ENCODE data around the gene ADGRA1. TPM values are rescaled to one million over a fixed set of nuclear protein-coding genes. Genes with fewer than 3 reads are reported as not detected.
"Not testable (repeated sequence)": the region's sequence is repeated elsewhere in the genome, so short reads cannot be mapped to it uniquely, and the experiment has no call there.

ADGRA1 gene
- total RNA-seq, 2 experiments from 2014 or later = not detected

- BruUV-seq (replicated peaks) = no TSS peak
- no peak overlapping the region for H3K27ac ChIP-seq (ENCODE audit: low read depth, low read length, poor library complexity, severe bottlenecking)
- no peak for DNase-seq (ENCODE audit: low spot score)
- no peak overlapping the region for H3K4me2 ChIP-seq (ENCODE audit: low read length)
- ChIA-PET POLR2A (no interaction called here), CTCF (ENCODE audit: unreplicated experiment) (no interaction called here)
- no peaks in the 10 kb centered on the region for H3K4me1 ChIP-seq (ENCODE audit: insufficient read depth, low read length, poor library complexity, severe bottlenecking)
- no peak overlapping the region for H3K4me3 ChIP-seq (ENCODE audit: low read depth, low read length, poor library complexity, severe bottlenecking)
- intact Hi-C loops (cut with micrococcal nuclease; ENCODE audit: unreplicated experiment) = no loop called here
- TF ChIP-seq, protein P1, sequence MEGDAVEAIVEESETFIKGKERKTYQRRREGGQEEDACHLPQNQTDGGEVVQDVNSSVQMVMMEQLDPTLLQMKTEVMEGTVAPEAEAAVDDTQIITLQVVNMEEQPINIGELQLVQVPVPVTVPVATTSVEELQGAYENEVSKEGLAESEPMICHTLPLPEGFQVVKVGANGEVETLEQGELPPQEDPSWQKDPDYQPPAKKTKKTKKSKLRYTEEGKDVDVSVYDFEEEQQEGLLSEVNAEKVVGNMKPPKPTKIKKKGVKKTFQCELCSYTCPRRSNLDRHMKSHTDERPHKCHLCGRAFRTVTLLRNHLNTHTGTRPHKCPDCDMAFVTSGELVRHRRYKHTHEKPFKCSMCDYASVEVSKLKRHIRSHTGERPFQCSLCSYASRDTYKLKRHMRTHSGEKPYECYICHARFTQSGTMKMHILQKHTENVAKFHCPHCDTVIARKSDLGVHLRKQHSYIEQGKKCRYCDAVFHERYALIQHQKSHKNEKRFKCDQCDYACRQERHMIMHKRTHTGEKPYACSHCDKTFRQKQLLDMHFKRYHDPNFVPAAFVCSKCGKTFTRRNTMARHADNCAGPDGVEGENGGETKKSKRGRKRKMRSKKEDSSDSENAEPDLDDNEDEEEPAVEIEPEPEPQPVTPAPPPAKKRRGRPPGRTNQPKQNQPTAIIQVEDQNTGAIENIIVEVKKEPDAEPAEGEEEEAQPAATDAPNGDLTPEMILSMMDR (conservative IDR thresholded peaks at IDR 0.05; ENCODE audit: low read length) = no peak
- no peak for TF ChIP-seq EZH2phosphoT487 (IDR thresholded peaks at IDR 0.05; ENCODE audit: borderline replicate concordance, low read depth, low read length)
- no peak overlapping the region for H2AFZ ChIP-seq (ENCODE audit: low read length)
- no peaks in the 10 kb centered on the region for H3K9me2 ChIP-seq (ENCODE audit: insufficient read depth, low read length)
- no peaks in the 10 kb centered on the region for H3K79me2 ChIP-seq (ENCODE audit: insufficient read depth, low read depth, low read length)
- no peaks in the 10 kb centered on the region for H3K9me3 ChIP-seq (ENCODE audit: low read length)
- no peaks in the 10 kb centered on the region for H4K20me1 ChIP-seq (ENCODE audit: insufficient read depth, low read length)
- H3K36me3 ChIP-seq (ENCODE audit: insufficient read depth, low read length) = no peaks in the 10 kb centered on the region
Measured at GRCh38 chr10:133050371-133050770, 37.4 kb upstream of the ADGRA1 start.

DNA sequence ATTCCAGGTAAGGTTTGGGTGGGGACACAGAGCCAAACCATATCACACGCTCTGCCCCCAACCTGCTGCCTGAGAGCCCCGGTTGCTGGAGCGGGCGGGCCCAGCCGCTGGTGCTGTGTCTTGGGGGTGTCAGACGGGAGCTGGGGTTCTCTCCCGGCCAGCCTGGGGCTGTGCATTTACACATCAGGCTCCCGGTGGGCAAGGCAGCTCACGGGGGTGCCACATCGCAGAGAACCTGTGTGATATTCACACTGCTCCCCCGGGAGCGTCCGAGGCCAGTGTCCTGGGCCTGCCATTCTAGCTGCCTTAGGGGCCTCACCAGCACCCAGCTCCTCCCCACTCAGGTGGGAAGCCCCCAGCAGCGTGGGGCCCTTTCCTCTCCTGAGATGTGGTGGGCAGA, 35.6 kb upstream of the ADGRA1 start:
- no peak for DNase-seq (ENCODE audit: low spot score)
- no peaks in the 10 kb centered on the region for H3K36me3 ChIP-seq (ENCODE audit: insufficient read depth, low read length)
- no peaks in the 10 kb centered on the region for H4K20me1 ChIP-seq (ENCODE audit: insufficient read depth, low read length)
- no peaks in the 10 kb centered on the region for H3K79me2 ChIP-seq (ENCODE audit: insufficient read depth, low read depth, low read length)
- no peaks in the 10 kb centered on the region for H3K4me1 ChIP-seq (ENCODE audit: insufficient read depth, low read length, poor library complexity, severe bottlenecking)
- H3K4me2 ChIP-seq (ENCODE audit: low read length) = no peak overlapping the region
- H2AFZ ChIP-seq (ENCODE audit: low read length) = no peak overlapping the region
- H3K27ac ChIP-seq (ENCODE audit: low read depth, low read length, poor library complexity, severe bottlenecking) = no peak overlapping the region
- H3K9me2 ChIP-seq (ENCODE audit: insufficient read depth, low read length) = no peaks in the 10 kb centered on the region
- no peak for TF ChIP-seq EZH2phosphoT487 (IDR thresholded peaks at IDR 0.05; ENCODE audit: borderline replicate concordance, low read depth, low read length)
- TF ChIP-seq, protein P1 (conservative IDR thresholded peaks at IDR 0.05; ENCODE audit: low read length) = no peak
- H3K4me3 ChIP-seq (ENCODE audit: low read depth, low read length, poor library complexity, severe bottlenecking) = no peak overlapping the region
- ChIA-PET CTCF (ENCODE audit: unreplicated experiment) (no interaction called here), POLR2A (no interaction called here)
- no peaks in the 10 kb centered on the region for H3K9me3 ChIP-seq (ENCODE audit: low read length)
- intact Hi-C loops (cut with micrococcal nuclease; ENCODE audit: unreplicated experiment) = no loop called here
- no TSS peak for BruUV-seq (replicated peaks)

GRCh38 chr10:133053527-133054133, 34.1 kb upstream of the ADGRA1 start:
- H3K27ac ChIP-seq (ENCODE audit: low read depth, low read length, poor library complexity, severe bottlenecking); H3K4me2 ChIP-seq (ENCODE audit: low read length); BruUV-seq (replicated peaks); DNase-seq (ENCODE audit: low spot score); H3K4me1 ChIP-seq (ENCODE audit: insufficient read depth, low read length, poor library complexity, severe bottlenecking); H3K9me3 ChIP-seq (ENCODE audit: low read length); intact Hi-C loops (cut with micrococcal nuclease; ENCODE audit: unreplicated experiment); H3K9me2 ChIP-seq (ENCODE audit: insufficient read depth, low read length); H3K36me3 ChIP-seq (ENCODE audit: insufficient read depth, low read length); H2AFZ ChIP-seq (ENCODE audit: low read length); H3K79me2 ChIP-seq (ENCODE audit: insufficient read depth, low read depth, low read length); H3K4me3 ChIP-seq (ENCODE audit: low read depth, low read length, poor library complexity, severe bottlenecking); H4K20me1 ChIP-seq (ENCODE audit: insufficient read depth, low read length): not testable (repeated sequence)
- ChIA-PET CTCF (ENCODE audit: unreplicated experiment) (interaction anchor here (0.6 kb wide), 5 partner anchors 9 to 681 kb away, joined by 3 to 4 read pairs (median 3); no protein-coding TSS in a partner anchor), POLR2A (interaction anchor here (0.9 kb wide), 1 partner anchor 86 kb away, joined by 3 read pairs; no protein-coding TSS in a partner anchor)
